Prostate gland (tissue), 2 donors: Measurements from ENCODE around the gene RELL1.

Experiments
- CTCF ChIP-seq, 4 experiments: fragments of 200-600 bp in 2 of 4; fragments of 450-650 bp in 2 of 4; sonication (generic) in 2 of 4; IDR thresholded peaks; 1 replicate in 3 of 4; 2 replicates in 1 of 4; pipeline ENCODE4 v1.5.1; 2016 to 2019; ENCODE audit warnings: antibody characterized with exemption in 4 of 4, mild to moderate bottlenecking in 2 of 4, moderate library complexity in 2 of 4
- POLR2AphosphoS5 ChIP-seq: sonication (generic); formaldehyde crosslinking; IDR thresholded peaks from one replicate; pipeline ENCODE4 v1.6.1; 2017; ENCODE audit warnings: antibody characterized with exemption

- TF ChIP-seq CTCF (IDR thresholded peaks at IDR 0.05), result no peak
- no peak for TF ChIP-seq POLR2AphosphoS5
Observed at GRCh38 chr4:37687681-37688080, 1.5 kb upstream of the RELL1 start.
